NCI-H526 (cell line): Measurements from ENCODE around the gene TST.

Source experiments
- DNase-seq, 2 experiments: peaks; one replicate each; lab custom pipeline; 2025; lab: John Stamatoyannopoulos, UW

The TST gene

GRCh38 chr22:36982136-36982535 is 37.1 kb downstream of the TST start:
- peak in 1 of 2 experiments; percentile 14 for DNase-seq

GRCh38 chr22:36981247-36981775 is 37.9 kb downstream of the TST start:
- no peak for DNase-seq

GRCh38 chr22:36979016-36979910 is 40.0 kb downstream of the TST start:
- DNase-seq, result no peak

- DNase-seq, result peak; percentile 36 to 85
These were observed 41.1 kb downstream of the TST start for GRCh38 chr22:36977947-36978660.

- peak in 1 of 2 experiments; percentile 78 for DNase-seq
These were observed 41.8 kb downstream of the TST start for GRCh38 chr22:36977401-36977861.

- no peak for DNase-seq
These were observed 42.6 kb downstream of the TST start for GRCh38 chr22:36976606-36977005.

GRCh38 chr22:36971341-36972125 is 47.7 kb downstream of the TST start:
- DNase-seq, result no peak

GRCh38 chr22:36968249-36968964 is 50.8 kb downstream of the TST start:
- no peak for DNase-seq

GRCh38 chr22:36966851-36967540 is 52.3 kb downstream of the TST start:
- DNase-seq, result no peak

GRCh38 chr22:36965696-36966095 is 53.6 kb downstream of the TST start:
- DNase-seq, result no peak

- no peak for DNase-seq
These were observed 55.1 kb downstream of the TST start for GRCh38 chr22:36964106-36964505.

GRCh38 chr22:36963302-36963701 is 55.9 kb downstream of the TST start:
- no peak for DNase-seq

GRCh38 chr22:36961626-36962025 is 57.6 kb downstream of the TST start:
- no peak for DNase-seq
